Body of pancreas (tissue), 4 donors: ENCODE data around the gene FAM216B. TPM values are rescaled to one million over a fixed set of nuclear protein-coding genes. Genes with fewer than 3 reads are reported as not detected.
"Not testable (repeated sequence)": the region's sequence is repeated elsewhere in the genome, so short reads cannot be mapped to it uniquely, and the experiment has no call there.

Experiments used
- ATAC-seq: fragments of 150-250 bp; one replicate; pipeline ENCODE4 v1.9.1; 2016
- DNase-seq, 4 donors: peaks; one replicate each; pipeline ENCODE4 v3.0.0-alpha.2; 2019
- H3K27ac ChIP-seq, 4 donors: fragments of 200-600 bp; sonication (generic); 1 replicate in 3 of 4; 2 replicates in 1 of 4; pipeline versions ENCODE4 v1.5.1 to v1.6.1; 2016 to 2019; ENCODE audit warnings: mild to moderate bottlenecking in 1 of 4, mixed read lengths in 1 of 4, moderate library complexity in 1 of 4
- H3K27me3 ChIP-seq, 2 donors: fragments of 200-600 bp; sonication (generic); one replicate each; pipeline ENCODE4 v1.6.0; 2016; ENCODE audit warnings: mild to moderate bottlenecking in 1 of 2
- H3K36me3 ChIP-seq, 2 donors: fragments of 200-600 bp; sonication (generic); replicated peaks in 1 of 2; 2 replicates each; pipeline ENCODE4 v1.5.1; 2016; ENCODE audit warnings: low read depth in 2 of 2; ENCODE audit not compliant: insufficient read depth in 1 of 2
- H3K4me1 ChIP-seq: fragments of 200-600 bp; sonication (generic); one replicate; pipeline ENCODE4 v1.6.0; 2016
- H3K4me3 ChIP-seq, 2 donors: fragments of 200-600 bp; sonication (generic); 1 replicate in 1 of 2; 2 replicates in 1 of 2; pipeline ENCODE4 v1.5.1; 2016 to 2019
- H3K9me3 ChIP-seq, 3 donors: fragments of 200-600 bp; sonication (generic); 1 replicate in 2 of 3; 2 replicates in 1 of 3; pipeline ENCODE4 v1.5.1; 2016
- CTCF ChIP-seq, 7 experiments: fragments of 450-650 bp in 4 of 7; fragments of 200-600 bp in 3 of 7; sonication (generic) in 3 of 7; IDR thresholded peaks; one replicate each; pipeline ENCODE4 v1.5.1; 2016 to 2019; ENCODE audit warnings: antibody characterized with exemption in 7 of 7
- POLR2A ChIP-seq, 3 donors: fragments of 450-650 bp; IDR thresholded peaks; one replicate each; pipeline ENCODE4 v1.6.1; 2016; ENCODE audit warnings: antibody characterized with exemption in 3 of 3, mild to moderate bottlenecking in 2 of 3
- WGBS, 2 donors: methylation state at CpG; one replicate each; pipeline ENCODE4 v1.1.5; 2017; 5-methylcytosine and 5-hydroxymethylcytosine counted together
- intact Hi-C: fragments of 100-400 bp; cut with DNase I; formaldehyde crosslinking; loops from one replicate; pipeline ENCODE4 v1.15.1; 2023
- total RNA-seq, 2 donors: library from RNA; depleted of rRNA; stranded (reverse); fragments of >200 nt; gene quantifications; one replicate each; pipeline ENCODE4 v1.1.0, GENCODE V29; 2016

Gene FAM216B
- total RNA-seq, 2 donors from 2014 or later = under 0.01 TPM; not detected in 1

- intact Hi-C loops = no loop called here
- TF ChIP-seq POLR2A (IDR thresholded peaks at IDR 0.05) = no peak
- TF ChIP-seq CTCF (IDR thresholded peaks at IDR 0.05) = no peak
- Histone ChIP-seq H3K27ac (no peak overlapping the region), H3K9me3 (no peaks in the 10 kb centered on the region), H3K36me3 (no peaks in the 10 kb centered on the region), H3K4me1 (no peaks in the 10 kb centered on the region), H3K4me3 (no peak overlapping the region), H3K27me3 (no peaks in the 10 kb centered on the region)
- no peak for ATAC-seq
- no peak for DNase-seq
- 67 to 70% methylated on average over 3 of the region's 3 CpGs for WGBS, 2 donors
Measured at GRCh38 chr13:42815681-42816080, 34.3 kb downstream of the FAM216B start.

- no peak for DNase-seq
- no peak overlapping the region for H3K4me3 ChIP-seq
- ATAC-seq = no peak
- WGBS, 2 donors = 92 to 94% methylated on average over 2 of the region's 2 CpGs
- no peak for TF ChIP-seq CTCF (IDR thresholded peaks at IDR 0.05)
- H3K9me3 ChIP-seq = no peaks in the 10 kb centered on the region
- intact Hi-C loops = no loop called here
- H3K36me3 ChIP-seq = no peaks in the 10 kb centered on the region
- no peaks in the 10 kb centered on the region for H3K4me1 ChIP-seq
- H3K27me3 ChIP-seq = no peaks in the 10 kb centered on the region
- H3K27ac ChIP-seq = no peak overlapping the region
Measured at GRCh38 chr13:42816538-42816937, 35.2 kb downstream of the FAM216B start.

GRCh38 chr13:42819687-42820086, 38.3 kb downstream of the FAM216B start:
- DNase-seq, H3K9me3 ChIP-seq, H3K4me3 ChIP-seq, H3K36me3 ChIP-seq, H3K27ac ChIP-seq, ATAC-seq, H3K4me1 ChIP-seq, intact Hi-C loops, H3K27me3 ChIP-seq: not testable (repeated sequence)
- 60 to 75% methylated on average over 1 of the region's 1 CpG for WGBS, 2 donors

- H3K9me3 ChIP-seq = no peaks in the 10 kb centered on the region
- H3K36me3 ChIP-seq = no peaks in the 10 kb centered on the region
- no peaks in the 10 kb centered on the region for H3K27me3 ChIP-seq
- intact Hi-C loops = no loop called here
- TF ChIP-seq CTCF (IDR thresholded peaks at IDR 0.05) (no peak), POLR2A (IDR thresholded peaks at IDR 0.05) (no peak)
- H3K27ac ChIP-seq = no peak overlapping the region
- ATAC-seq (no peak), DNase-seq (no peak)
- no peak overlapping the region for H3K4me3 ChIP-seq
- WGBS, 2 donors = 50 to 53% methylated on average over 4 of the region's 4 CpGs
- no peaks in the 10 kb centered on the region for H3K4me1 ChIP-seq
Measured at GRCh38 chr13:42820451-42820850, 39.1 kb downstream of the FAM216B start.

- H3K27ac ChIP-seq = no peak overlapping the region
- no peaks in the 10 kb centered on the region for H3K27me3 ChIP-seq
- no peaks in the 10 kb centered on the region for H3K9me3 ChIP-seq
- no peak overlapping the region for H3K4me3 ChIP-seq
- no peaks in the 10 kb centered on the region for H3K4me1 ChIP-seq
- H3K36me3 ChIP-seq = no peaks in the 10 kb centered on the region
- WGBS, 2 donors = 70 to 78% methylated on average over 1 of the region's 1 CpG
- ATAC-seq = no peak
- no peak for DNase-seq
- intact Hi-C loops = no loop called here
- TF ChIP-seq POLR2A (IDR thresholded peaks at IDR 0.05) (no peak), CTCF (IDR thresholded peaks at IDR 0.05) (no peak)
Measured at GRCh38 chr13:42821437-42821836, 40.1 kb downstream of the FAM216B start.
